Heart left ventricle (tissue), 13 donors: ENCODE data around the gene IL32.

Experiments used
- POLR2A ChIP-seq, 2 donors: fragments of 450-650 bp; IDR thresholded peaks; one replicate each; pipeline ENCODE4 v1.6.1; 2017; ENCODE audit warnings: antibody characterized with exemption in 2 of 2, mild to moderate bottlenecking in 2 of 2, moderate library complexity in 2 of 2
- TF ChIP-seq, protein P1 (sequence below), 12 donors: fragments of 200-600 bp; sonication (generic) in 4 of 12; IDR thresholded peaks; one replicate each; pipeline versions ENCODE4 v1.5.0 to v1.8.0; 2018 to 2022; ENCODE audit warnings: antibody characterized with exemption in 12 of 12, mild to moderate bottlenecking in 5 of 12
- donor health status: ischemic (EF 13 %, LVEDD 7.1; RV severe dilation, severe dysfunction).
- donor health status: DM: no; HTN: yes; CAD: no.
- donor health status: DM: no; HTN: no; CAD: no.
- donor health status: ischemic (EF 25% LVEDD 6.9; RV normal size, moderate dysfunction).
- donor health status: ischemic (EF 25% LVEDD 5.7; RV mildly dilated, moderate dysfunction).
- donor health status: ischemic (EF 35%, LVEDD 5.7; RV mildly dilated, moderate dysfunction).
- donor health status: nonischemic (EF 11% LVEDD 7.7; RV severe dilation, severe dysfunction).
- donor health status: DM: yes; HTN: yes; CAD: no.
- donor health status: PGD.
- donor health status: ischemic (EF 29% LVEDD 5.4; RV normal size, mild dysfunction).
- donor health status: nonischemic (EF 23%, LVEDD 6.1; RV moderate dilation, normal function).

DNA sequence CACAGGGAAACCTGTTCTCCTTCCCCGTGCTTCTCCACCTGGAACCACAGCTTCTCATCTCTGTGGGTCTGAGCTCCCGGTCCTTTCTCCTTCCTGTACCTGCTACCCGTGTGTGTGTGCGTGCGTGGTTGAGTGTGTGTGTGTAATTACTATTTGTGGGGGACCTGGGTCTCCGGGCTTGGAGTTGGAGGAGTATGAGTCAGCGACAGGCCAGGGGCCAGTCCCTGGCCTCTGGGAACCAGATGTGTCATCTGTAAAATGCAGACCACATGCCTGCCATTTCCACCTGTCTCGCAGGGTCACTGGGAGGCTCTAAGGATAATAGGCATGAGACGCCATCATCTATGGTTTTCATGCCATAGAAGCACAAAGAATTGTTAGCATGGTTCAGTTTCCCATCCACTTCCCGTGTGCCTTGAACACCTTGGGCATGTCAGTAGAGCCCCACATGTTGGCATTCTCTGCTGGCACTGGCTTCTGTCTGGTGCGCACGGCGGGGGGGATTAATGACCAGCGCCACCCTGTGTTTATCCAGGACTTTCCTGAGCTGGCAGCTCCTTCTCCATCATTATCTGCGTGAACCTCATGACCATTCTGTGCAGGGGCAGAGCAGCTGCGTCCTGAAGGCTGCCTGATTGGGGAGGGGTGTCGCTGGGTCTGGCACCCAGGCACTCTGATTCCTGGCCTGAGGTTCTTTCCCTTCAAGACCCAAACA, 48.5 kb downstream of the IL32 start:
- TF ChIP-seq, protein P1, sequence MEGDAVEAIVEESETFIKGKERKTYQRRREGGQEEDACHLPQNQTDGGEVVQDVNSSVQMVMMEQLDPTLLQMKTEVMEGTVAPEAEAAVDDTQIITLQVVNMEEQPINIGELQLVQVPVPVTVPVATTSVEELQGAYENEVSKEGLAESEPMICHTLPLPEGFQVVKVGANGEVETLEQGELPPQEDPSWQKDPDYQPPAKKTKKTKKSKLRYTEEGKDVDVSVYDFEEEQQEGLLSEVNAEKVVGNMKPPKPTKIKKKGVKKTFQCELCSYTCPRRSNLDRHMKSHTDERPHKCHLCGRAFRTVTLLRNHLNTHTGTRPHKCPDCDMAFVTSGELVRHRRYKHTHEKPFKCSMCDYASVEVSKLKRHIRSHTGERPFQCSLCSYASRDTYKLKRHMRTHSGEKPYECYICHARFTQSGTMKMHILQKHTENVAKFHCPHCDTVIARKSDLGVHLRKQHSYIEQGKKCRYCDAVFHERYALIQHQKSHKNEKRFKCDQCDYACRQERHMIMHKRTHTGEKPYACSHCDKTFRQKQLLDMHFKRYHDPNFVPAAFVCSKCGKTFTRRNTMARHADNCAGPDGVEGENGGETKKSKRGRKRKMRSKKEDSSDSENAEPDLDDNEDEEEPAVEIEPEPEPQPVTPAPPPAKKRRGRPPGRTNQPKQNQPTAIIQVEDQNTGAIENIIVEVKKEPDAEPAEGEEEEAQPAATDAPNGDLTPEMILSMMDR (IDR thresholded peaks at IDR 0.05), result no peak
- TF ChIP-seq POLR2A (IDR thresholded peaks at IDR 0.05), result no peak
